ENCODE data around the gene AIF1L.

AIF1L gene

DNA sequence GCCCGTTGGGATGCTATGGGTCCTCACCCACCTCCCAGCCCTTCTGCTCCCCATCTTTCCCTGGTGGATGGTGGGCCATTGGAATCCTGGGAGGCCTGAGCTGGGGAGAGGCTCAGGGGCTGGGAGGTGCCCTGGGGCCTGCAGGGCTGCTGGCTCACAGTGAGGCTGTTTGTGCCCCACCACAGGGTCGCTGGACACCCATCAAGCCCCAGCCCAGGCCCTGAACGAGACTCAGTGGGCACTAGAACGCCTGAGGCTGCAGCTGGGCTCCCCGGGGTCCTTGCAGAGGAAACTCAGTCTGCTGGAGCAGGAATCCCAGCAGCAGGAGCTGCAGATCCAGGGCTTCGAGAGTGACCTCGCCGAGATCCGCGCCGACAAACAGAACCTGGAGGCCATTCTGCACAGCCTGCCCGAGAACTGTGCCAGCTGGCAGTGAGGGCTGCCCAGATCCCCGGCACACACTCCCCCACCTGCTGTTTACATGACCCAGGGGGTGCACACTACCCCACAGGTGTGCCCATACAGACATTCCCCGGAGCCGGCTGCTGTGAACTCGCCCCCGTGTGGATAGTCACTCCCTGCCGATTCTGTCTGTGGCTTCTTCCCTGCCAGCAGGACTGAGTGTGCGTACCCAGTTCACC is 4.9 kb upstream of the AIF1L start:
- Histone ChIP-seq H3K27me3 (ENCODE audit: control insufficient read depth in 1 of 2, insufficient read depth in 2 of 2, low read length in 2 of 2) (peaks cover 14 to 23% of the 10 kb centered on the region in 2 donors), H3K4me1 (ENCODE audit: control insufficient read depth in 1 of 2, insufficient read depth in 2 of 2, low read length in 2 of 2) (peaks cover 0 to 9% of the 10 kb centered on the region in 2 donors), H3K36me3 (ENCODE audit: control insufficient read depth in 1 of 2, insufficient read depth in 2 of 2, low read length in 2 of 2) (no peaks in the 10 kb centered on the region), H3K9ac (ENCODE audit: low read depth in 1 of 2, low read length in 2 of 2) (no peak overlapping the region), H3K4me3 (ENCODE audit: low read depth in 1 of 2, low read length in 2 of 2) (no peak overlapping the region), H3K9me3 (ENCODE audit: control insufficient read depth in 1 of 2, low read length in 2 of 2) (no peaks in the 10 kb centered on the region), H3K27ac (ENCODE audit: low read depth, low read length) (no peak overlapping the region)

DNA sequence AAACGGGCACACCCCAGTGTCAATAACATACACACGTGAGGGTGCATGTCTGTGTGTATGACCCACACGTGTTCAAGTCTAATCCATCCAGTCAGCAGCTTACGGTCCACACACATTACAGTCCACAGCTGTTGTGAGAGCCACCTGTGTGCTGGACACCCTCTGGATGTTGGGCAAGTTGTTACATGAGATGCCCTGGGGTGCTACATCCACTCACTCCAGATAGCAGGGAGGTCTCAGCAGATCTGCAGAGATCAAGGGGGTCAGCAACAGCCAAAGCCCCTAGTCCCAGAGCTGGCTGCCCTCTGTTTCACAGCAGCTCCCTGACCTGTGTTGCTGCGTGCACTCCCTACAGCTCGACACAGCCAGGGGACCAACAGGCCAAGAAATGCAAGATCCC is 4.3 kb upstream of the AIF1L start:
- peaks cover 14 to 27% of the 10 kb centered on the region in 2 donors for H3K27me3 ChIP-seq (ENCODE audit: control insufficient read depth in 1 of 2, insufficient read depth in 2 of 2, low read length in 2 of 2)
- no peak overlapping the region for H3K4me3 ChIP-seq (ENCODE audit: low read depth in 1 of 2, low read length in 2 of 2)
- H3K9me3 ChIP-seq (ENCODE audit: control insufficient read depth in 1 of 2, low read length in 2 of 2), result no peaks in the 10 kb centered on the region
- peaks cover 0 to 13% of the 10 kb centered on the region in 2 donors for H3K4me1 ChIP-seq (ENCODE audit: control insufficient read depth in 1 of 2, insufficient read depth in 2 of 2, low read length in 2 of 2)
- H3K36me3 ChIP-seq (ENCODE audit: control insufficient read depth in 1 of 2, insufficient read depth in 2 of 2, low read length in 2 of 2), result no peaks in the 10 kb centered on the region
- H3K27ac ChIP-seq (ENCODE audit: low read depth, low read length), result no peak overlapping the region
- no peak overlapping the region for H3K9ac ChIP-seq (ENCODE audit: low read depth in 1 of 2, low read length in 2 of 2)

DNA sequence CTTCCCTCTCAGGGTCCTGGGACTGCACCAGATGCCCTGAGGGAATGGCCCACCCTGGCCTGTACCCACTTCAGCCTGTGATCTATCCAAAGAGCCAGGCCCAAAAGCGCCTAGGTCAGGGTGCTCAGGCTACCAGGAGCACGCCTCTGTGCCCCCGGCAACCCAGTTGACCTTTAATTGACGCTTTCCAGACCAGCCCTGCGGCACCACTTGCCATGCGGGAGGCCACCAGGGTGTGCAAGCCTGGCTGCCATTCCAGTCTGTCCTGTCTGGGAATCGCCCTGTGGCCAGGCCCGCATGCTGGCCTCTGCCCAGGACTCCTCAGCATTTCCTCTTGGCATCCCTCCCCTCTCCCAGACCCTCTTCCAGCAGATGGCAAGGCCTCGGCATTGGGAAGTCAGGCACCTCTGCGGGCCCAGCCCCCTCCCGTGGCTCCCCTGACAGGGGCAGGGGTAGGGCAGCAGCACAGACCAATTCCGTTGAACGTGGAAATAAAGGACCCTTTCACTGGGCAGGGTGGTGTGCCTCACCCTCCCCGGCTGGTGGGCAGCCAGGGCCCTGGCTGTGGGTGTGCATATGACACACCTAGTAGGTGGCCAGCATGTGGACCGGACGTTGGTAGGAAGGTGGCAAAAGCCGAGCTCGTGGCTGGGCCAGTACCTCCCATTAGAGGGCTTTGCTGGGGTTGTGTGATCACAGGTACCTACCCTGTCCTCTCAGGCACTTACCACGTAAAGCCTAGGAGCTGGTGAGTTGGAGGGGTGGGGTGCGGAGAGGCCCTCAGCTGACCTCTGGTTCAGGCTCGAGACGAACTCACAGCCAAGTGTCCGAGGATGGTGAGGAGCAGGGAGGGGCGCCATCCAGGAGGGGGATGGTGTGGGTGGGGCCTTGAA is 3.5 kb upstream of the AIF1L start:
- Histone ChIP-seq H3K4me1 (ENCODE audit: control insufficient read depth in 1 of 2, insufficient read depth in 2 of 2, low read length in 2 of 2) (peaks cover 0 to 14% of the 10 kb centered on the region in 2 donors), H3K9me3 (ENCODE audit: control insufficient read depth in 1 of 2, low read length in 2 of 2) (no peaks in the 10 kb centered on the region), H3K27ac (ENCODE audit: low read depth, low read length) (no peak overlapping the region), H3K9ac (ENCODE audit: low read depth in 1 of 2, low read length in 2 of 2) (no peak overlapping the region), H3K36me3 (ENCODE audit: control insufficient read depth in 1 of 2, insufficient read depth in 2 of 2, low read length in 2 of 2) (no peaks in the 10 kb centered on the region), H3K27me3 (ENCODE audit: control insufficient read depth in 1 of 2, insufficient read depth in 2 of 2, low read length in 2 of 2) (peaks cover 17 to 34% of the 10 kb centered on the region in 2 donors), H3K4me3 (ENCODE audit: low read depth in 1 of 2, low read length in 2 of 2) (no peak overlapping the region)

DNA sequence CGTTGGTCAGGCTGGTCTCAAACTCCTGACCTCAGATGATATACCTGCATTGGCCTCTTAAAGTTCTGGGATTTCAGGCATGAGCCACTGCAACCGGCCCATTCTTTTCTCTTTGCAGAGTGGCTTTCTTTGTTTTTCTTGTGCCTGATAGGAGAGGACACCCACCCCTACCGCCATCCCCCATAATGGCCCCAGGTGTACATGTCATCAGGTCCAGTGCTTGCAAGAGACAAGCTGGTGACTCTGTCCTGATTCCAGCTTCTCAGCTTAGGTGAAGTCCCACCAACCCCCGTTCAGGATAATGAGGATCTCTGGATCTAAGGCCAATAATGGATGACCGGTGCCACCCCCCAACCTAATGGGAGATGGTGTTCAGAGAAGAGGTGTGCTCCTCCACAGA is 2.3 kb upstream of the AIF1L start:
- no peak overlapping the region for H3K27ac ChIP-seq (ENCODE audit: low read depth, low read length)
- peaks cover 20 to 34% of the 10 kb centered on the region in 2 donors for H3K27me3 ChIP-seq (ENCODE audit: control insufficient read depth in 1 of 2, insufficient read depth in 2 of 2, low read length in 2 of 2)
- no peaks in the 10 kb centered on the region for H3K9me3 ChIP-seq (ENCODE audit: control insufficient read depth in 1 of 2, low read length in 2 of 2)
- H3K4me3 ChIP-seq (ENCODE audit: low read depth in 1 of 2, low read length in 2 of 2), result no peak overlapping the region
- H3K4me1 ChIP-seq (ENCODE audit: control insufficient read depth in 1 of 2, insufficient read depth in 2 of 2, low read length in 2 of 2), result peaks cover 0 to 14% of the 10 kb centered on the region in 2 donors
- no peaks in the 10 kb centered on the region for H3K36me3 ChIP-seq (ENCODE audit: control insufficient read depth in 1 of 2, insufficient read depth in 2 of 2, low read length in 2 of 2)
- H3K9ac ChIP-seq (ENCODE audit: low read depth in 1 of 2, low read length in 2 of 2), result no peak overlapping the region

DNA sequence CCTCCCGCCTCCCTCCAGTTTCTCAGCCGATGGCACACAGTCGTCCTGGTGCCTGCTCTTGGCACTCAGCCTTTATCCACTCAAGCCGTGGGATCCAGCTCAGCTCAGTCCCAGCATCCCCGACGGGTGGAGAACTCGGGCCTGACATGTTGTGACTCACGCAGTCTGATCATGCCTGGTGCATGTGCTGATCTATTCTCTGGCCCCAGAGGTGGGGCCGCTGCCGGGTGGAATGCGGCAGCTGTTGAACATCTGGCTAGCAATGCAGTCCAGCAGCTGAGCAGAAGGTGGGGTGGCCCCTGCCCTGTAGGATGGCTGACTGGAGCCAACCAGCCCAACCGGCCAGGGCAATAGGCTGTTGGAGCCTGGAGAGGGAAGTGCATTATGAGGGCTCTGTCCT is 1.7 kb upstream of the AIF1L start:
- H3K9ac ChIP-seq (ENCODE audit: low read depth in 1 of 2, low read length in 2 of 2), result no peak overlapping the region
- peaks cover 20 to 34% of the 10 kb centered on the region in 2 donors for H3K27me3 ChIP-seq (ENCODE audit: control insufficient read depth in 1 of 2, insufficient read depth in 2 of 2, low read length in 2 of 2)
- H3K4me3 ChIP-seq (ENCODE audit: low read depth in 1 of 2, low read length in 2 of 2), result no peak overlapping the region
- H3K27ac ChIP-seq (ENCODE audit: low read depth, low read length), result no peak overlapping the region
- H3K36me3 ChIP-seq (ENCODE audit: control insufficient read depth in 1 of 2, insufficient read depth in 2 of 2, low read length in 2 of 2), result no peaks in the 10 kb centered on the region
- peaks cover 0 to 14% of the 10 kb centered on the region in 2 donors for H3K4me1 ChIP-seq (ENCODE audit: control insufficient read depth in 1 of 2, insufficient read depth in 2 of 2, low read length in 2 of 2)
- no peaks in the 10 kb centered on the region for H3K9me3 ChIP-seq (ENCODE audit: control insufficient read depth in 1 of 2, low read length in 2 of 2)

DNA sequence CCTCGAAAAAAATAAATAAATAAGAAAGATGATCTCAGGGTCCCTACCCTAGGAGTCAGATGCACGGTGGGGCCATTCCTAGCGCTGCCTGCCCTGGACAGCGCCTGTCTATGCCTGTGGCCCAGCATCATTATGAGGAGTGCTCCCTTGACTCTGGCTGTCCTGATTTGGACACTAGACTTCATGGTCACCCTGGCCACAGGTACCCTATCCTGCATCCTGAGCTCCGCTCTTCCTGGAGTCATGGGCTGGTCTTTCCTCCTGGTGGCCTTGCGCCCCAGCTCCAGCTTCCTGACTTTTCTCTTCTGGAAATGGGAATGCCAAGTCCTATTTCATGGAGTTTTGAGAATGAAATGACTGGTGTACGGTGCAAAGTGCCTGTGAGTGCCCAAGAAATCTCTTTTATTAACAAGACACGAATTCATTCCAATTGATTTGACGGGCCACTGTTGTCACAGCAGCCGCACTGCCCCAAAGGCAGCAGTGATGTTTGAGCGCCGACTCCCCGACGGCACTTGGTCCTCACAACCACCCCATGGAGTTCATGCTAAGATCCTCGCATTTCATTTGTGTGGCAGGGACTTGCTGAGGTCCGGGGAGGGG is 564 bp upstream of the AIF1L start:
- peaks cover 0 to 14% of the 10 kb centered on the region in 2 donors for H3K4me1 ChIP-seq (ENCODE audit: control insufficient read depth in 1 of 2, insufficient read depth in 2 of 2, low read length in 2 of 2)
- no peaks in the 10 kb centered on the region for H3K36me3 ChIP-seq (ENCODE audit: control insufficient read depth in 1 of 2, insufficient read depth in 2 of 2, low read length in 2 of 2)
- no peaks in the 10 kb centered on the region for H3K9me3 ChIP-seq (ENCODE audit: control insufficient read depth in 1 of 2, low read length in 2 of 2)
- peak overlapping the region in 1 of 2 donors; percentile 45 for H3K4me3 ChIP-seq (ENCODE audit: low read depth in 1 of 2, low read length in 2 of 2)
- no peak overlapping the region for H3K9ac ChIP-seq (ENCODE audit: low read depth in 1 of 2, low read length in 2 of 2)
- H3K27ac ChIP-seq (ENCODE audit: low read depth, low read length), result no peak overlapping the region
- peaks cover 20 to 34% of the 10 kb centered on the region in 2 donors for H3K27me3 ChIP-seq (ENCODE audit: control insufficient read depth in 1 of 2, insufficient read depth in 2 of 2, low read length in 2 of 2)

DNA sequence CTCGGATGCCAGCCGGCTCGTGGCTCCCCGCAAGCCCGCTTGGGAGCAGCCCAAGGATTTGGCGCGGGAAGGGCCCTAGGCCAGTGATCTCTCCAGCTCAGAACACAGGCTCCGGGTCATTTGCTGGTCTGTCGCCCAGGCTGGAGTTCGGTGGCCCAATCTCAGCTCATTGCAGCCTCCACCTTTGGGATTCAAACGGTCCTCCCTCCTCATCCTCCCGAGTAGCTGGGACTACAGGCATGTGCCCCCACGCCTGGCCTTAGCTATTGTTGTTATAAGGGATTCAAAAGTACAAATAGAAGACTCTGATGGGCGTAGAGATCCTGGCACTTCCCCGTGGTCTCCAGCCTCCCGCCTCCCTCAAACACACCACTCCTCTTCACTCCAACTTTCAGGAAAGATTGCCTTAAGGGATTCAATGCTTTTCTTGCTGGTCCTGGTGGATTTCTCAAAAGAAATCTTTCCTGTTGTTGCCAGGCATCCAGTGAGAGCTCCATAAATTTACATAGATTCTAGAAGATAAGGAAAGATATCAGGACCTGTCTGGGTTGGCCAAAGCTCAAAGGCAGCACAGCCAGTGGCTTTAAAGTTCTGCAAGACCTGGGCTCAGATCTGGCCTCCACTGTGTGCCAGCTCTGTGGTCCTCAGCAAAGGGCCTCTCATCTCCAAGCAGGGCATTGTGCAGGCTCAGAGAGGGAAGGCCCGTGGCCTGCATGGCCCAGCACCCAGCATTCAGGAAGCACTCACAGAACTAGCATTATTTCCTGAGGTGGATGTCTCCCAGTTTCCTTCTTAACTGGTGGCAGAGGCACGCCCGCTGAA is 1.0 kb downstream of the AIF1L start:
- Histone ChIP-seq H3K9me3 (ENCODE audit: control insufficient read depth in 1 of 2, low read length in 2 of 2) (no peaks in the 10 kb centered on the region), H3K9ac (ENCODE audit: low read depth in 1 of 2, low read length in 2 of 2) (no peak overlapping the region), H3K36me3 (ENCODE audit: control insufficient read depth in 1 of 2, insufficient read depth in 2 of 2, low read length in 2 of 2) (no peaks in the 10 kb centered on the region), H3K4me3 (ENCODE audit: low read depth in 1 of 2, low read length in 2 of 2) (peak overlapping the region; percentile 35 to 43), H3K4me1 (ENCODE audit: control insufficient read depth in 1 of 2, insufficient read depth in 2 of 2, low read length in 2 of 2) (peaks cover 0 to 14% of the 10 kb centered on the region in 2 donors), H3K27ac (ENCODE audit: low read depth, low read length) (peak overlapping the region; percentile 50), H3K27me3 (ENCODE audit: control insufficient read depth in 1 of 2, insufficient read depth in 2 of 2, low read length in 2 of 2) (peaks cover 20 to 34% of the 10 kb centered on the region in 2 donors)

DNA sequence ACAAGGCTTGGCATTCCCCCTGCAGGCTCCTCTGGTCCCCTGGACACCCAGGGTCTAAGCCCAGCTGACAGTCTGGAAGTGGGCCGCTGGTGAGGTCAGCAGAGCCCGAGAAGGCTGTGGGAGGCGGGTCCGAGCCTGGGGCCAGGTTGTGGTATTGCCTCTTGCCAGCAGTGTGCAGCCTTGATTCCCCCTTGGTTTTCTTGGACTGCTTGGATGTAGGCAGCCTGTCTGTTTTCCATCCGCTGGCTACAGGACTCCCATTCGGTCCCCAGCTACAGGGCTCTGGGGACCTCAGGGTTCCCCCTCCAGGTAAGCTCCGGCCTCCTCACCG is 1.6 kb downstream of the AIF1L start:
- Histone ChIP-seq H3K9me3 (ENCODE audit: control insufficient read depth in 1 of 2, low read length in 2 of 2) (no peaks in the 10 kb centered on the region), H3K27me3 (ENCODE audit: control insufficient read depth in 1 of 2, insufficient read depth in 2 of 2, low read length in 2 of 2) (peaks cover 20 to 34% of the 10 kb centered on the region in 2 donors), H3K27ac (ENCODE audit: low read depth, low read length) (peak overlapping the region; percentile 32), H3K9ac (ENCODE audit: low read depth in 1 of 2, low read length in 2 of 2) (no peak overlapping the region), H3K36me3 (ENCODE audit: control insufficient read depth in 1 of 2, insufficient read depth in 2 of 2, low read length in 2 of 2) (no peaks in the 10 kb centered on the region), H3K4me3 (ENCODE audit: low read depth in 1 of 2, low read length in 2 of 2) (no peak overlapping the region), H3K4me1 (ENCODE audit: control insufficient read depth in 1 of 2, insufficient read depth in 2 of 2, low read length in 2 of 2) (peaks cover 0 to 14% of the 10 kb centered on the region in 2 donors)

DNA sequence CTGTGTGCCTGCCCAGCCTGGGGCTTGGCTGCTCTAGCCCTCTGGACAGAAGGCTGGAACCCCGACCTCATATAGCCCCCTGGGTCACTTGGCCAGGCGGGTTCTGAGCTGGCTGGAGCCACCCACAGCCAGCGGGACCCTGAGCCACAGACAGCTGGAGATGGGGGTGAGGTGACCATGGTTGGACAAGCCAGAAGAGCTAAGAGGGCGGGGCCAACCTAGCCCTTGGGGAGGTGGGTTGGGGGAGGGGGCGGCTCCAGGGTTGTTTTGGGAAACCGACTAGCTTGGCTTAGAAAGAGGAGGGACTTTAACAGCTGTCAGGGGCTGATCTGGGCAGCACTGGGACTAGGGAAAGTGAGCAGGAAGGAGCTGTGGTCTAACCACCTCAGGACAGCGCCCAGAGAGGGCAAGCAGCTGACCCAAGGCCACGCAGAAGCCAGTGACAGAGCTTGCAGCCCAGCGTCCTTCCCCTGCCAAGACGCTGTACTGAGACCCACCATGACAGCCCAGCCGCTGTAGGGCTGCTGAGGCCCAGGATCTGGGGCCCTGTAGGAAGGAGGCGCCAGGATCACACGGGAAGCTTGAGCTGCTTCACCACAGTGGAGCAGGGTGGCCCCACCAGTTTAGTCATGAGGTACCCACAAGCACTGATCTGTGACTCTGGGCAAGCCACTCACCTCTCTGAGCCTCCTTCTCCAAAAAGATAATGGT is 2.2 kb downstream of the AIF1L start:
- Histone ChIP-seq H3K4me1 (ENCODE audit: control insufficient read depth in 1 of 2, insufficient read depth in 2 of 2, low read length in 2 of 2) (peaks cover 0 to 14% of the 10 kb centered on the region in 2 donors), H3K27me3 (ENCODE audit: control insufficient read depth in 1 of 2, insufficient read depth in 2 of 2, low read length in 2 of 2) (peaks cover 20 to 34% of the 10 kb centered on the region in 2 donors)

More for the DNA sequence above, 2.2 kb downstream of the AIF1L start:
- Histone ChIP-seq H3K36me3 (ENCODE audit: control insufficient read depth in 1 of 2, insufficient read depth in 2 of 2, low read length in 2 of 2) (no peaks in the 10 kb centered on the region), H3K9me3 (ENCODE audit: control insufficient read depth in 1 of 2, low read length in 2 of 2) (no peaks in the 10 kb centered on the region), H3K9ac (ENCODE audit: low read depth in 1 of 2, low read length in 2 of 2) (no peak overlapping the region), H3K4me3 (ENCODE audit: low read depth in 1 of 2, low read length in 2 of 2) (no peak overlapping the region), H3K27ac (ENCODE audit: low read depth, low read length) (peak overlapping the region; percentile 32)

Measured in duodenal mucosa (tissue), 2 donors.